ENCODE results near the gene NFATC4. TPM values are rescaled to one million over a fixed set of nuclear protein-coding genes. Genes with fewer than 3 reads are reported as not detected.

Gene NFATC4
- total and polyA plus RNA-seq, 2 experiments from 2014 or later = 20.9 to 26.6 TPM

GRCh38 chr14:24369907-24370687, 2.1 kb downstream of the NFATC4 start (continued):
- TF ChIP-seq CTCF (conservative IDR thresholded peaks at IDR 0.05; ENCODE audit: low read depth in 2 of 2) = no peak
- TF ChIP-seq ZNF114 (CRISPR knock-in tag; IDR thresholded peaks at IDR 0.05) = no peak
- no peak for TF ChIP-seq EZH2 (IDR thresholded peaks at IDR 0.05; ENCODE audit: low read depth, unreplicated experiment)

GRCh38 chr14:24370748-24371147, 2.8 kb downstream of the NFATC4 start:
- no peak for ATAC-seq
- peaks cover 20% of the 10 kb centered on the region for H3K4me1 Mint-ChIP-seq
- Histone ChIP-seq H3K4me3 (no peak overlapping the region), H4K20me1 (replicated peaks; ENCODE audit: insufficient read depth) (no peaks in the 10 kb centered on the region), H3F3A (replicated peaks; ENCODE audit: low read depth) (0 out of 2 replicates have a peak, but pooled peaks cover 4% of the 10 kb centered on the region), H3K27ac (ENCODE audit: low read depth) (no peak overlapping the region), H3K27me3 (ENCODE audit: insufficient read depth) (peaks cover 5% of the 10 kb centered on the region; the same call in 1 of the 2 replicates), H3K79me2 (replicated peaks; ENCODE audit: insufficient read depth) (no peaks in the 10 kb centered on the region), H3K4me1 (ENCODE audit: insufficient read depth) (peaks cover 16% of the 10 kb centered on the region; the same call in 1 of the 2 replicates), H3K36me3 (ENCODE audit: insufficient read depth) (no peaks in the 10 kb centered on the region), H3K9me2 (ENCODE audit: insufficient read depth) (peaks cover 4% of the 10 kb centered on the region; the same call in 1 of the 2 replicates), H2AFZ (no peak overlapping the region), H3K4me2 (no peak overlapping the region)
- peaks cover 21% of the 10 kb centered on the region for H3K27me3 Mint-ChIP-seq (ENCODE audit: insufficient read depth, low read depth, poor library complexity)
- no peak overlapping the region for H3K4me3 Mint-ChIP-seq
- peaks cover 14% of the 10 kb centered on the region for H3K36me3 Mint-ChIP-seq (ENCODE audit: low read depth)
- no peak for DNase-seq (ENCODE audit: low spot score)
- no peak overlapping the region for H3K27ac Mint-ChIP-seq
- H3K9me3 Mint-ChIP-seq = no peaks in the 10 kb centered on the region; the same call in 2 of the 3 replicates
- no peak for TF ChIP-seq CREB1 (CRISPR knock-in tag; IDR thresholded peaks at IDR 0.05; ENCODE audit: low read depth)
- no peak for TF ChIP-seq STAT1 (IDR thresholded peaks at IDR 0.05; ENCODE audit: unreplicated experiment)
- TF ChIP-seq ZNF462 (CRISPR knock-in tag; IDR thresholded peaks at IDR 0.05) = no peak
- no peak for TF ChIP-seq REST (IDR thresholded peaks at IDR 0.05; ENCODE audit: unreplicated experiment)
- TF ChIP-seq JUNB (IDR thresholded peaks at IDR 0.05; ENCODE audit: unreplicated experiment) = no peak
- TF ChIP-seq CTCF (conservative IDR thresholded peaks at IDR 0.05; ENCODE audit: low read depth in 2 of 2) = no peak
- TF ChIP-seq ZNF114 (CRISPR knock-in tag; IDR thresholded peaks at IDR 0.05) = no peak
- TF ChIP-seq NANOG (IDR thresholded peaks at IDR 0.05; ENCODE audit: borderline replicate concordance) = no peak
- no peak for TF ChIP-seq POLR2AphosphoS5 (IDR thresholded peaks at IDR 0.05; ENCODE audit: low read depth)

Data from GM23338 (cell line).